ENCODE results near the gene ANKRD60.

The ANKRD60 gene

GRCh38 chr20:58244517-58245030 lies 16.1 kb upstream of the ANKRD60 start:
- no peak for DNase-seq (ENCODE audit: low spot score)

- no peak for DNase-seq (ENCODE audit: low spot score)
Observed at GRCh38 chr20:58243653-58244410, 15.4 kb upstream of the ANKRD60 start.

GRCh38 chr20:58242824-58243223 lies 14.4 kb upstream of the ANKRD60 start:
- peak; percentile 18 for DNase-seq (ENCODE audit: low spot score)

- DNase-seq (ENCODE audit: low spot score): peak; percentile 48
Observed at GRCh38 chr20:58241766-58242465, 13.5 kb upstream of the ANKRD60 start.

GRCh38 chr20:58240471-58240870 lies 12.0 kb upstream of the ANKRD60 start:
- DNase-seq (ENCODE audit: low spot score): no peak

GRCh38 chr20:58239216-58239615 lies 10.8 kb upstream of the ANKRD60 start:
- peak; percentile 22 for DNase-seq (ENCODE audit: low spot score)

- peak; percentile 22 for DNase-seq (ENCODE audit: low spot score)
Observed at GRCh38 chr20:58238490-58238889, 10.0 kb upstream of the ANKRD60 start.

GRCh38 chr20:58237318-58238132 lies 9.1 kb upstream of the ANKRD60 start:
- no peak for DNase-seq (ENCODE audit: low spot score)

- DNase-seq (ENCODE audit: low spot score): peak; percentile 91
Observed at GRCh38 chr20:58236612-58237317, 8.3 kb upstream of the ANKRD60 start.

- DNase-seq (ENCODE audit: low spot score): peak; percentile 60
Observed at GRCh38 chr20:58235010-58235409, 6.6 kb upstream of the ANKRD60 start.

- DNase-seq (ENCODE audit: low spot score): peak; percentile 44
Observed at GRCh38 chr20:58233881-58234528, 5.6 kb upstream of the ANKRD60 start.

- peak; percentile 30 for DNase-seq (ENCODE audit: low spot score)
Observed at GRCh38 chr20:58233393-58233792, 4.9 kb upstream of the ANKRD60 start.

GRCh38 chr20:58231683-58232082 lies 3.2 kb upstream of the ANKRD60 start:
- peak; percentile 17 for DNase-seq (ENCODE audit: low spot score)

GRCh38 chr20:58229198-58229798 lies 845 bp upstream of the ANKRD60 start:
- peak; percentile 9 for DNase-seq (ENCODE audit: low spot score)

- peak; percentile 54 for DNase-seq (ENCODE audit: low spot score)
Observed at GRCh38 chr20:58228103-58228483, 360 bp downstream of the ANKRD60 start.

GRCh38 chr20:58227391-58228102 lies 906 bp downstream of the ANKRD60 start:
- peak; percentile 47 for DNase-seq (ENCODE audit: low spot score)

GRCh38 chr20:58225452-58226200 lies 2.8 kb downstream of the ANKRD60 start:
- no peak for DNase-seq (ENCODE audit: low spot score)

GRCh38 chr20:58224974-58225373 lies 3.5 kb downstream of the ANKRD60 start:
- DNase-seq (ENCODE audit: low spot score): no peak

GRCh38 chr20:58224097-58224496 lies 4.4 kb downstream of the ANKRD60 start:
- no peak for DNase-seq (ENCODE audit: low spot score)
